ENCODE measurements around the gene ALX4. TPM values are rescaled to one million over a fixed set of nuclear protein-coding genes. Genes with fewer than 3 reads are reported as not detected.

Gene ALX4
- total and polyA plus RNA-seq, 2 experiments from 2014 or later = not detected

- H3K27ac ChIP-seq (ENCODE audit: low read depth) = no peak overlapping the region
- no peak overlapping the region for H3K4me3 Mint-ChIP-seq
- H3K4me1 ChIP-seq (ENCODE audit: insufficient read depth) = peaks cover 7% of the 10 kb centered on the region
- H3K36me3 ChIP-seq (ENCODE audit: insufficient read depth) = no peaks in the 10 kb centered on the region
- TF ChIP-seq CTCF (conservative IDR thresholded peaks at IDR 0.05; ENCODE audit: low read depth in 2 of 2) = peak; percentile 11 to 61; a peak in 2 of 4 replicates
- no peak for TF ChIP-seq ZNF331 (CRISPR knock-in tag; IDR thresholded peaks at IDR 0.05; ENCODE audit: low read depth)
- H3K4me1 Mint-ChIP-seq = peaks cover 8% of the 10 kb centered on the region
- H3K27me3 Mint-ChIP-seq (ENCODE audit: insufficient read depth, low read depth, poor library complexity) = peaks cover 63% of the 10 kb centered on the region
- no peaks in the 10 kb centered on the region for H3K9me3 Mint-ChIP-seq
- H3K79me2 ChIP-seq (replicated peaks; ENCODE audit: insufficient read depth) = no peaks in the 10 kb centered on the region
- H3K36me3 Mint-ChIP-seq (ENCODE audit: low read depth) = no peaks in the 10 kb centered on the region
- H3K4me2 ChIP-seq = no peak overlapping the region
- peaks cover 93% of the 10 kb centered on the region for H3K27me3 ChIP-seq (ENCODE audit: insufficient read depth)
- peak; percentile 60 for ATAC-seq
- H4K20me1 ChIP-seq (replicated peaks; ENCODE audit: insufficient read depth) = peaks cover 6% of the 10 kb centered on the region
- H3K9me2 ChIP-seq (ENCODE audit: insufficient read depth) = no peaks in the 10 kb centered on the region
- no peak for DNase-seq (ENCODE audit: low spot score)
- no peak overlapping the region for H3K27ac Mint-ChIP-seq
- H3F3A ChIP-seq (replicated peaks; ENCODE audit: low read depth) = no peaks in the 10 kb centered on the region
- no peak overlapping the region for H3K4me3 ChIP-seq
- H2AFZ ChIP-seq = no peak overlapping the region
Observed at GRCh38 chr11:44326615-44327475, 16.9 kb upstream of the ALX4 start.

GRCh38 chr11:44325698-44326097 lies 15.8 kb upstream of the ALX4 start:
- Mint-ChIP-seq H3K4me1 (peaks cover 16% of the 10 kb centered on the region), H3K9me3 (no peaks in the 10 kb centered on the region), H3K4me3 (no peak overlapping the region), H3K27ac (no peak overlapping the region), H3K36me3 (ENCODE audit: low read depth) (no peaks in the 10 kb centered on the region), H3K27me3 (ENCODE audit: insufficient read depth, low read depth, poor library complexity) (peaks cover 74% of the 10 kb centered on the region)
- Histone ChIP-seq H3K27ac (ENCODE audit: low read depth) (no peak overlapping the region), H3F3A (replicated peaks; ENCODE audit: low read depth) (no peaks in the 10 kb centered on the region), H3K9me2 (ENCODE audit: insufficient read depth) (no peaks in the 10 kb centered on the region), H2AFZ (no peak overlapping the region), H3K4me3 (no peak overlapping the region), H3K79me2 (replicated peaks; ENCODE audit: insufficient read depth) (no peaks in the 10 kb centered on the region), H3K4me2 (no peak overlapping the region), H3K27me3 (ENCODE audit: insufficient read depth) (peaks cover 95% of the 10 kb centered on the region), H4K20me1 (replicated peaks; ENCODE audit: insufficient read depth) (peaks cover 11% of the 10 kb centered on the region), H3K4me1 (ENCODE audit: insufficient read depth) (peaks cover 18% of the 10 kb centered on the region), H3K36me3 (ENCODE audit: insufficient read depth) (no peaks in the 10 kb centered on the region)
- ATAC-seq (no peak), DNase-seq (ENCODE audit: low spot score) (no peak)
- TF ChIP-seq CTCF (conservative IDR thresholded peaks at IDR 0.05; ENCODE audit: low read depth in 2 of 2) (no peak), CREB1 (CRISPR knock-in tag; IDR thresholded peaks at IDR 0.05; ENCODE audit: low read depth) (no peak), JUNB (IDR thresholded peaks at IDR 0.05; ENCODE audit: unreplicated experiment) (no peak), ZNF462 (CRISPR knock-in tag; IDR thresholded peaks at IDR 0.05) (no peak), EZH2 (IDR thresholded peaks at IDR 0.05; ENCODE audit: low read depth, unreplicated experiment) (no peak), STAT1 (IDR thresholded peaks at IDR 0.05; ENCODE audit: unreplicated experiment) (no peak), ZNF114 (CRISPR knock-in tag; IDR thresholded peaks at IDR 0.05) (no peak)

Measured in GM23338 (cell line).